ENCODE data around the gene DOK5.
"Not testable (repeated sequence)": the region's sequence is repeated elsewhere in the genome, so short reads cannot be mapped to it uniquely, and the experiment has no call there.

The DOK5 gene

GRCh38 chr20:54472607-54473006 is 2.8 kb upstream of the DOK5 start:
- DNase-seq: no peak

- DNase-seq: no peak
Measured at GRCh38 chr20:54473340-54473739, 2.1 kb upstream of the DOK5 start.

DNA sequence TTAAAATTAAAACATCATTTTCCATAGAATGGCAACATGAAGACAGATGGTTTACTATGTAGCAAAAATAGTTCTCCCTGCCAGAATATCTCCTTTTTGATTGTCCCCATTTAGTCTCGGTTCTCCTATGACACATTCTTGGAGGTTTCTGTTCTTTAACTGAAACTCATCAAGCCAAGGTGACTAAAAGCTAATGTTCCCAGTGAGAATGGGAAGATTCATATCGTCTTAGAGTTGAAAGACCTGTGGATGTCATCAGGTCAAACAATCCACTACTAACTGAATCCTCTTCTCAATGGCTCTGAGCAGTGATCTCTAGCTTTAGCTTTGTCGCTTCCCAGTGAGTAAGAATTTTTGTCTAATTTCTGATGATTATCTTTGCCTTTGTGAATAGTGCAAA is 1.3 kb upstream of the DOK5 start:
- no peak for DNase-seq

DNA sequence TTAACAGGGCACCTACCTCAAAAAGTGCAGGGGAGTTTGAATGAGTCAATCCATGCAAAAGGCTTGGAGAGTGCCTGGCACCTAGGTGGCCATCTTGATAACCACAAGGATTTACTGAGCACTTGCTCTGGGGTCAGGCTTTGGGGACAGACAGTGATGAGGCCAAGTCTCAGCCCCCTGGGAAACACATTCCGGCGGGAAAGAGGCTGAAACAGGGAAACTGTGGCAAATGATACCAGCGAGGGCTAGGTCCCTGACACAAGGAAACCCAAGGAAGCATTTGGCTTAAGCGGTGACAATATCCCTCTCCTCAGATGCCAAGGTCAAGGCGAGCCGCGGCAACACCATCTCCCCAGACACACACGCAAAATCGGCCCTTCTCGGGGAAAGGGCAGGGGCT is 527 bp upstream of the DOK5 start:
- DNase-seq: no peak

DNA sequence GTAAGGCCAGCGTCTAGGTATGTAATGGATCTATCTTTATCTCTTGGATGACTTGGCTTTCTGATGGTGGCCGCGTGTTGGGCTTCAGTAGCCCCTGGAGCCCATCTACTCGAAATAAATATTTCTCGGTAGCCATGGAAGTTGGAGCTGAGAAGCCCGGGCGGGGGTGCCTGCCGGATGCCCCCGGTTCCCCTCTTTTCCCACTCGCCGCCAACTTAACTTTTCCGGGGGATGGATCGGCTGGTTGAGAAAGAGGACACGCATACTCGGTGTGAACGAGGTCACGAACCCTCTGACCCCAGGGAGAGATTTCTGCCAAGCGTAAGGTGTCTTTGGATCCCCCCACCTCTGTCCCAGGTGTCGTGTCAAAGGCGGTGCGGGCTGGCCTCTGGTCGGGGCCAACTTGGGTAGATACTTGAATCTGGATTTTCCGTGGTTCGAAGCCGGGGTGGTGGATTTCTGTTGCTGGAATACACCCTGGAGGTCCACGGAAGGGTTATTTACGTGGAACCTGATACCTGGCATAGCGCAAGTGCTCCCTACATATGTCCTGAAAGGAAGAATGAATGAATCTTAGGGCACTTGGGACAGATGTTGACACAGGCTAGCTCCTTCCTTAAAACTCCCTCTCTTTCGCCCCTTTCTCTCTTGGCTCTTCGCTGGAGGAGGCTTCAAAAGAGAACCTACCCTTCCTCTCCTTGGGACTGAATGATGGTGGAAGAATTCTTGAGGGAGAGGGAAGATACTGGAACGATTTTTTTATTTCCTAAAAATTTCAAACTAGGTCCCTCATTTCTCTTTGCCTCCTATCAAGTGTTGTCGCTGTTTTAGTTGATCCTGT is 996 bp downstream of the DOK5 start:
- no peak for DNase-seq

- no peak for DNase-seq
Measured at GRCh38 chr20:54477191-54477955, 2.0 kb downstream of the DOK5 start.

GRCh38 chr20:54479138-54479906 is 3.9 kb downstream of the DOK5 start:
- DNase-seq: no peak

GRCh38 chr20:54479937-54480336 is 4.5 kb downstream of the DOK5 start:
- DNase-seq: not testable (repeated sequence)

DNA sequence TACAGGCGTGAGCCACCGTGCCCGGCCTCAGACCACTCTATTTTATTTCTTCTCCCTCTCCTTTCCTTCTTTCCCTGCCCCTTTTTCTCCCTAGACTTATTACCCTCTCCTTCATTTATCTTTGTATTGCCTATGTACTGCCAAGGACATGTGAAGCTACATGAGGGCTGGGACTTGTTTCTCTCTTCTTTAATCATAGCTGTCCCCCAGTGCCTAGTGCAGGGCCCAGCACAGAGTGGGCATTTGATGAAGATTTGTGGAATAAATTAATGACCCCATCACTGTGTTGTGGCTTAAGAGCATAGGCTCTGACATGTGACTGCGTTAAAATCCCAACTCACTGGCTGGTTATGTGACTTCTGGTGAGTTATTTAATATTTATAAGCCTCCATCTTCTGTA is 6.0 kb downstream of the DOK5 start:
- no peak for DNase-seq

DNA sequence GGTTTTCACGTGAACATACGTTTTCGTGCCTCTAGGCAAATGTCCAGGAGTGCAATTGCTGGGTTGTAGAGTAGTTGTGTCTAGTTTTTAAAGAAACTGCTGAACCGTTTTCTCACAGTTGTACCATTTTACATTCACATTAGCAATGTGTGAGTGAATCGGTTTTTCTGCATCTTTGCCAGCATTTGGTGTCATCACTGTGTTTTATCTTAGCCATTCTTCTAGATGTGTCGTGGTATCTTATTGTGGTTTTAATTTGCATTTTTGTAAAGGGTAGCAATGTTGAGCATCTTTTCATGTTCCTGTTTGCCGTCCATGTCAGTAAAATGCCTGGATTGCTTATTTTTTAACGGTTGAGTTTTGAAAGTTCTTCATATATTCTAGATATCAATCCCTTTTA is 10.2 kb downstream of the DOK5 start:
- DNase-seq: no peak

GRCh38 chr20:54486585-54486984 is 11.2 kb downstream of the DOK5 start:
- no peak for DNase-seq

GRCh38 chr20:54488442-54488841 is 13.0 kb downstream of the DOK5 start:
- DNase-seq: no peak

- DNase-seq: no peak
Measured at GRCh38 chr20:54491506-54491905, 16.1 kb downstream of the DOK5 start.

GRCh38 chr20:54494303-54495006 is 19.1 kb downstream of the DOK5 start:
- DNase-seq: no peak

GRCh38 chr20:54497931-54498718 is 22.7 kb downstream of the DOK5 start:
- no peak for DNase-seq

DNA sequence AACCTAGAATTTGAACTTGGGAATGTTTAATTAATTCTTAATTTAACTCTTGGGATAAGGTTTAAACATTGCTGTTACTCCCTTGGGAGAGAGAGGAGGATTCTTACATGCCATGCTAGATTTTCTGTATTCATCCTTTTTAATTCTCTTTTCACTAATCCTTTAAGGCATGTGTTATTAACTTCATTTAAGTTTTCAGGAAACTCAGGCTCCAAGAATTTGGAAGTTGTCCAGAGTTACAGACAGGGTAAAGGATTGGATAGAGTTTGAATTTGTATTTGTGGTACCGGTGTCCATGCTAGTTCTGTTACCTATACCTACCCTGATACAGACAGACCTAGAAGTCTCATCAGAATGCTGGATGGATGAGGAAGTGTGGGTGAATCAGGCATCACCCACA is 23.7 kb downstream of the DOK5 start:
- DNase-seq: no peak

DNA sequence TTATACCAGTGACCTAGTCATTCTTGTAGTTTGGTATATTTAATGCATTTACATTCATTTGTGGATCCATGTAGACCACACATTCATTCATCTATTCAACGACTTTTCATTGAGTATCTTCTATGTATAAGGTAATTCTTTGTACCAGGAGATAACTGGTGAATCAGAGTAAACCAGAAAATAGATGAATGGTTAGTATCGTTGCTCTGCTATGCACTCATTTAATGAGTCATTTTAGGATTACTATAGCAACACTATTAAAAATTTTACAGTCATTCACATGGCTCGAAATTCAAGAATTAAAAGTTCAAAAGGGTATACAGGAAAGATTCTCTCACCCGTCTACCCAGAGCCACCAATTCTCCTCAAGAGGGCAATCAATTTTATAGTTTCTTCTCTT is 26.8 kb downstream of the DOK5 start:
- no peak for DNase-seq

GRCh38 chr20:54506643-54507042 is 31.2 kb downstream of the DOK5 start:
- DNase-seq: no peak

GRCh38 chr20:54510541-54511129 is 35.2 kb downstream of the DOK5 start:
- no peak for DNase-seq

DNA sequence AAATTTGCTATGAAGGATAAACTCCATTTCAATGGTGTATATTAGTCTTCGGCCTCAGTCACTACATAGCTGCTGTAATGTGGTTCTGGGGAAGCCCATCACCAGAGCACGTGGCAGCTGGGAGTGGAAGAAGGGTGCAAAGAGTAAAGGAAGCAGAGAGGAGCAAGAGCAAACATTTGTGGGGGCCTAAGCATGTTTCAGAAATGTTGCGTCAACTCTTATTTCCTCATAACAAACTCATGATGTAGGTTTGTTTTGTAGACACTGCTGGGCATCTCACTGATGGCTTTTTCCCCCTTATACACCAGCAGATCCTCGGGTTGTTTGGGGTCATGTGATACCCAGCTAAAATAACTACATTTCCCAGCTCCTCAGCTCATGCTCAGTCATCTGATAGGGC is 37.3 kb downstream of the DOK5 start:
- no peak for DNase-seq

- no peak for DNase-seq
Measured at GRCh38 chr20:54514028-54514607, 38.7 kb downstream of the DOK5 start.

Data from amniotic stem cell (primary cell).